T-helper 22 cell (primary cell): Measurements from ENCODE around the gene SLIT3.

Source experiments
- DNase-seq: peaks from one replicate; pipeline ENCODE4 v3.0.0-alpha.2; 2020; ENCODE audit warnings: low read depth

Gene SLIT3

DNA sequence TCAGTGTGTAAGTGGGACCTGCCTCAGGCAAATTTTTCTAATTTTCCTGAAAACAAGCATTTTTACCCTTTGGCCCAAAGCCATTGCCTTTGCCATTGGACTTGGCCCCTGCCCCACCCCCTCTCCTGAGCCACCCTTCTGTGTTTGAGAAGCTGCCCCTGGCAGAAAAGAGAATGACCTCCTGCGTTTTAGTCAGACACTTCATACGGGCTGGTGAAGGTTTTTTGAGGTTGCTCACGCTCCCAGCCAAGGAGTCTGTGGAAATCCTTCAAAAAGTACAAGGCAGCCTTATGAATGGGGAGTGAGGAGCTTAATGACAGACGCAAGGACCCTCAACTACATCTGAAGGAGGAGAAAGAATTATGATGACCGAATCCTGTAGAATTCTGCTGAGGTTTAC is 308.9 kb downstream of the SLIT3 start:
- DNase-seq = no peak

DNA sequence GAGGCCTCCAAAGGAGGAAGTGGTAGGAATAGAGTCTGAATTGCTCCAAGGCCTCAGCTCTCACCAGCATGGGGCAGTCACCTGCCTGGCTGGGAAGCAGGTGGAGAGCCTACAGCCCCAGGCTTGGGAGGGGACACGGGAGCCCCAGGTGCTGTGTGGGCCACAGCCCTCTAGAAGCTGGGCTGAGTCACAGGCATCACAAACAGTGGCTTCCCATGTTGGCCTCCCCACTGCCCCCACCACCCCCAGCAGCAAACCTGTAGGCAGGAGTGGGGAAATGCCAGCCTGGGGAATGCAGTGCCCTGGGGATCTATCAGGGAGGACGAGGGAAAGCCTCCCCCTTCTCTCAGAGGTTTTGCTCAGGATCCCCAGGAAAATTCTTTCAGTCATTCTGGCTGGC is 309.6 kb downstream of the SLIT3 start:
- DNase-seq = no peak

DNA sequence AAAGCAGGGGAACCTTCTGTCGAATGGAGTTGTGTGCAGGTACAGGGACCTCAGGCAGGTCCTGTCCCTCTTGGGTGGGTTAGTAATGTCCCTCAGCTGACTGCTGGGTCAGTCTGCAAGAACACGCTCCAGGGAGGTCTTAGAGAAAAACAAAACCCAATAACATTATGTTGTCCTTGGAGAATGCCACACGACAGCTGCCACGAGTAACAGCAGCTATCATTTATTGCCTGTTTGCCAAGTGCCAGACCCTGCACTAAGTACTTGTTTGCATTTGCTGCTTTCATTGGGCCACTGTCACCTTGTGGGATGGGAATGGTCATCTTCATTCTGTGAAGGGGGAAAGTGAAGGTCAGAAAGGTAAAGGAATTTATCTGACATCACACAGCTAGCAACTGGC is 310.3 kb downstream of the SLIT3 start:
- DNase-seq = no peak

DNA sequence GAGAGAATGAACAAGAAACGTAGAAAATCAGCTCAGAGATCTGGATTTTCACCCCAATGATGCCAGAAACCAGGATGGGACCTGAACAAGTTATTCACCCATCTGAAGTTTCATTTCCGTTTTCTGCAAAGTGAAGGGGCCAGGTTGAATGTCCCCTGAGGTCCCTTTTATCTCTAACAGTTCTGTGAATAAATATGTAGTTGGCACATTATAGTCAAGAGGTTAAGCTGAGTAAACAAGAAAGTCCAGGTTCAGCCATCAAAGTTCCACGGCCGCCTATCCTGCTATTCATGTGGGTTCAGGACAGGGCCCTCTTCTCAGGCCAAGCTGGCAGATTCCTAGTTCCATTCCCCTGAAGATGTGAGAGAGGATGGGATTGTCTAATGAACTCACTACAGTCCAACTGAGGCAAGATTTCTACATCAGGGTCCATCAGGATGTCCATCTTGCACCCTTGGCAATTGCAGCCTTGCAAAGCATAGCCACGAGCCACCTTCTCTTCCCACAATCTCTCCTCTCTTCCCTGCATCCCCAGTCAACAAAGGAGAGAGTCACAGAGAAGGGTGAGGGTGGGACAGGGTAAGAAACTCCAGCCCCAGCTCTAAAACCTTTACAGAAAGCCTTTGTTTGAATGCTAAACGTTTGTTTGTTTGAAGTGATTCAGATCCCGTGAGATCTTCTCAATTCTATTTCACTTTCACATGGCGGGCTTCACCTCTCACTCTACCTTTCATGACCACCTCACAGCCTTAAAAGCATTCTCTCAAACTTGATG is 311.0 kb downstream of the SLIT3 start:
- DNase-seq = no peak

DNA sequence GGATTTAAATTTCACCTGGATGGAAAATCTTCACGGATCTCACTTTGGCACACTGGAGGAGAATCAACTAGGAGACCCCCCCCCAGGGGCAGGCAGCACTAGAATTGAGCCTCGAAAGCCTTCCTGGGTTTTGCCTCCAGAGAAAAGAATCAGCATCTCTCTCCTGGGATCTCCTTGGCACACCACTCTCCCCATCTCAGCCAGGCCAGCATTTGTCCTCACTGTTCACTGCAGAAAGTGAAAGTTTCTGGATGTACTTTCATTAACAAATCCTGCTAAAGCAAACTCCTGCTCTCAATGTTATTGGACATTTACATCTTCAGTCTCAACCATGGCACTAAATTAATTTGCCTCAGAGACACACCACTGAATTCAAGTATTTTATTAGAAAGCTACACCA is 312.2 kb downstream of the SLIT3 start:
- no peak for DNase-seq

DNA sequence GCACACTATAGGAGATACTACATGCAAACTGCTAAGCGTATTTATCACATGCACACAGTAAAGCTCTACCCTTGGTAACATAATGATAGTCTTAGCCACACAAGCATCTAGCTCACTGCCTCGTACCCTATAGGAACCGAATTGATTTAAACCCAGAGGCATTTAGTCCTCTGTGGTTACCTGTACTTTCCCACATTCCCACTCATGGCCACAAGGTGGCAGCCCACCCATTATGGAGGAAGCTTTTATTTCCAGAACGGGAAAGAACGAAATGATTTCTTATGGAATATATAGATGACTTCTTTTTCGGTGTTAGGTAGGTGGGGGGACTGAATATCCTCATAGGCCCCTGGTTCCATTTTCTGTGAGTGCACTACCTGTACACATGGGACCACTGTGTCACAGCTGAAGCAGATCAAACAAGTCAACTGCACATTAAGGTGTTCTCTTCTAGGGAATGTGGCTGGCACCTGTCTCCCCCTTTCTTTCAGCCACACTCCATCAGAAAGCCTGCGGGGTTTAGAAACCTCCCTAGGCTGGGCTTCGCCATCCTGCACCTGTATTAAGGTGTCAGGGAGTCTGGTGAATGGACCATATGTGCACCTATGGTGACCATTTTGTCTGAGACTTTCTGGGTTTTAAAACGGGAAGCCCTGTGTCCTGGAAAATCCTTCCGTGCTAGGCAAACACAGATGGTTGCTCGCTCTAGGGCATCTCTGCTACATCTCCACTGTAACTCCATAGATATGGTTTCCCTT is 313.2 kb downstream of the SLIT3 start:
- DNase-seq = no peak

DNA sequence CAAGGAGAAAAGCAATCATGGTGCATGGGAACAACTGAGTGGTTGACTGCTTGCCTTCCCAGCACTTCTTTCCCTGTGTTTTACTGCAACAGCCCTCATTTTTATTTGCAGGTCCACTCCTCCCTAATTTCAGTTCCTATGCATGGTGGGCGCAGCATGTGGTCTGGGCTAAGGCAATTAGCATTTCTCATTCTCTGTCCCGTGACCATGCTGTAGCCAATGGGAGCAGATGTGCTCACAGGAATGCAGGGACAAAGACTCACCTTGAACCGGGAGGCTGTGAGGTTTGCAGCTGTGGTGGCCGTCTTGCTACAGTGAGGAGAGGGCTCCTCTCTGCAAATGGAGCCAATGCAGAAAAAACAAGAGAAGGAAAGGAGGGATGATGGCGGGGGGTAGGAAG is 315.5 kb downstream of the SLIT3 start:
- no peak for DNase-seq

DNA sequence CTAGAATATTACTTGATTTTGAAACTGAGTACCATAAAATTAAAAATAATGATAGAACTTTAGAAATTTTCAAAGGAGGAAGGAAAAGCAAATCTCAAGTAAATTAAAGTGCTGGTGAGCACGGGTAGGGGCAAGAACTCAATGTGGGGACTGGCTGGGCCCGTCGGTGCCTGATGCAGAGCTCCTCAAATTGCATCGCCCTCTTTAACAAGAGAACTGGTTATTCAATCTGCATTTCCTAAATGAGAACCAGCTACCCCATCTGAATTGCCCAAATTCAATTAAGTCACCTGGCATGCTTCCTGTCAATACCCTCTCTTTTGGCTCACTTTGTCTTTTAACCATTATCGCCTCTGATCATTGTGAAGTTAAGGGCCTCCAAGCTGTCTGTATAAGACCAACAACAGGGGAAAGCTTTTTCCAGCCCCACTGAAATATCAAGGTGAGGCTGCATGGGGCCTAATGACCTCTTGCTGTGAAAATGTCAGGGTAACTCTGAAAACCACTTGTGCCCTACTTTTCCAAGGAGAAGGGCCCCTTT is 316.7 kb downstream of the SLIT3 start:
- DNase-seq = no peak

DNA sequence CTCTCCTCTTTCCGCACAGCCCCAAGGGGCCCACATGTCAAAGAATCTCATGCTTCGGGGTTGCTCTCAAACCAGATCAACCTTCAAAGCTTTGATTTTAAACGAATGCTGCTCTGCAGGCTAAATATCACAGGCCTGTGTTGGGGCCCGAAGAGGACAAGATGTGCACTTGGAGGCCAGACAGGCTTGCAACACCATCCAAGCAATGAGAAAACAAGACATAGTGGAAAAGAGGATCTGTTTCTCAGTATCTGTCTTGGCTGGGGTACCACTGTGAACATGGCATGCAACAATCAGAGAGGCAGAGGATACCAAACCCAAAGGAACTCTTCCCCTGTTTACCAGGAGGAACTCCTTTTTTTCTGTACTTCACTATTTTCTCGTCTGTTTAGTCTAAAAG is 321.8 kb downstream of the SLIT3 start:
- no peak for DNase-seq

DNA sequence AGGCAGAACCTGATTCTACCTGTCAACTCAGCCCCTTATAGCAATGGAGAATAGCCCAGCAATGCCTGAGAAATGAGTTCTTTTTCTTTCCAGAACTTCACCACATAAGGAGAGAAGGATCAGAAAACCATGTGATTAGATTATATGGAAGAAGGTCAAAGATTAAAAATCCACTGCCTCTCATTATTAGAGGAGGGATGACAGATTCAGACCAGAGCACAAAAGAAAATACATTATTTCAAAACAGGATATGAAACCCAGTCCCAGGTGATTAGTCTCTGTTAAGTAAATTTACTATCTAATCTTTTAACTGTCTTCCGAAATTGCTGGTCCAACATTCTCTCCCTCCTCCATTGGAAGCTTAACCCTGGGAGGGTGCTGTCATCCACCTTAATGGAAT is 322.4 kb downstream of the SLIT3 start:
- DNase-seq = no peak

DNA sequence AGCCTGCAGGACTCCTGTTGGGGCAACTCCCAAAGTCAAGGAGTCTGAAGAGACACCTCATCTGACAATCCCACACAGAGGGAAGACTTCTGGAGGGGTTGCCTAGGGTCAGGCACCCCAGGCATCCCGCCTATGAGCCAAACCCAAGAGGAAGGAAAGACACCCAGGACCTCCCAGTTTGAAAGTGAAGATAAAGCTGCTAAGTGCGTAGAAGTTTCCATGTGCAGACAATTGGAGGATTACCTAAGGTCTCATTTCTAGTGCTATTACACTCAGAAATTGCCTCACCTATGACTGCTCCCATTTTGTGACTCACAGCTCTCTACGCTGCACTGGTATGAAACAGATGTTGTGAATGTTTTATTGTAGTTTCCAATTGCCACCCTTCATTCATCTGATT is 322.9 kb downstream of the SLIT3 start:
- DNase-seq = no peak

DNA sequence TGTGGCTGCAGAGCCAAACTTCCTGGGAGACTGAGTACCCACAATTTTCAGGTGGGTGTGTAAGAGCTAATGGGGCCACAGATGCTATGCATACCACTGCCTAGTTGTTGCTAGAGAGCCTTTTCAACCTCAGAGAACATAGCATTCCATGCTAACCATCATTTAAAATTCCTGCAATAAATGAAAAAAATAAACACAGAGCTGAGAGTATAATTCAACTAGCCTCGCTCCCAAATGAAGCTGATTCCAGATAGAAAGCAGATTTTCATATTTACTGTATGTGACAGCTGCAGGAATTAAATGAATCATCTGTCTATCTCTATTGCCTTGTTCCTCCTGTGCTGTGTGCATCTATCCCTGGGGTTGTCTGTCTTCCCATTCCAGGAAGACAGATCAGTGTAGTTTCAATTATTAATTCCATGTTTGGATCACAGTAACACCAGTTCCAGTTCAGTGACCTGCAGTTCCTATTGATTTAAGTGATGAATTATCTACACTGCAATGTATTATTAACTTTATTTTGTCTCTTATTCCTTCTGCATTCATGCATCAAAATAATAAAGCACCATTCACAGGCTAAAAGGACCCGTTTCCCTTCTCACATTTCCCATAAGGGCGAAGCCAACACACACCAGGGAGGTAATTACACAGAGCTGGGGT is 324.5 kb downstream of the SLIT3 start:
- DNase-seq = no peak

DNA sequence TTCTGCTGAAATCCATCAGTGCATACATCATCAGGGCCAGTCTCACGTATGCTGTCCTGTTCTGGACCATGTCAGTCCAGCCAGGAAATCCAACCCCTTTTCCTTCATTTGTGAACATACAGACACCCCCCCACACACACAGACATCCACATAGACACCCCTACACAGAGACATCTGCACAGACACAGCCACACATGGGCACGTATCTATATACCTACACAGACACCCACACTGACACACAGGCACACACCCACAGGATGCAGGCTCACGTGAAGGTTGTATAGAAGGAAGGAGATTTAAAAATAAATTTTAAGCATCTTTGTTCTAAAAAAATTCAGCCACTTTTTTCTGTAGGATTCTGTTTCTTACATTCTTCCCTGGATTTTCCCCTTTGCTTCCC is 325.6 kb downstream of the SLIT3 start:
- no peak for DNase-seq

DNA sequence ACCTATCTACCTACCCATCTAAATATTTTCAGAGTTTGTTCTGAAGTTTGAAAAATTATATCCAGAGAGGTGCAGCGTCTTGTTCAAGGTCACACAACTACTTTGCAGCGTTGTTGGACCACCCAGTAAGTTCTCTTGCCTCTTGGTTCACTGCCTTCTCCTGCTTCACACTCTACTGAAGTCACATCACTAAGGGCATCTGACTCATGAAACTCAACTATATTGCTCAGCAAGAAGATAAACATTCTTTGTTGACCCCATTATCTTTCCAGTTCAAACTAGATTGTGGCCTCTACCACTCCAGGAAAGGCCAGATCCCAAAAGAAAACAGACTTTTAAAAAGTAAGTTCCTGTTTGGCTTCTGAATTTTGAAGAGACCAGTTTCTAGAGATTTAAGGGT is 326.9 kb downstream of the SLIT3 start:
- DNase-seq = no peak

DNA sequence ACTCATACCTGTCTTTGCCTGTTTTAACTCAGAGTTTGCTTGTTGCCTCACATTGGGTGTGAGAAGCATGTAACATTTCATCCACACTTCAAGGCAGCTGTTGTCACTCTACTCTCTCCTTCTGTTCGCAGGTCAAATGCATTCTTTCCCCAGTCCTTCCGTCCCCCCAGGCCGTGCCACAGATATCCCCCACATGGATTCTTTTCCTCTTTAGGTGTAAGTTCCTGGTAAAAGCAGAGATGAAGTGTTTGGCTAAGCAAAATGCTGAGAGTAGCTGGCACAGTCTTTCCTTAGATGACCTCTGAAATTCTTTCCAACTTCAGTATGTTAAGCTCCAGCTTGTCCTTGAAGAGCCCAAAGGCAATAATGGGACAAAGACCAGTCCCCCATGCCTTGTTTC is 328.2 kb downstream of the SLIT3 start:
- DNase-seq = no peak

DNA sequence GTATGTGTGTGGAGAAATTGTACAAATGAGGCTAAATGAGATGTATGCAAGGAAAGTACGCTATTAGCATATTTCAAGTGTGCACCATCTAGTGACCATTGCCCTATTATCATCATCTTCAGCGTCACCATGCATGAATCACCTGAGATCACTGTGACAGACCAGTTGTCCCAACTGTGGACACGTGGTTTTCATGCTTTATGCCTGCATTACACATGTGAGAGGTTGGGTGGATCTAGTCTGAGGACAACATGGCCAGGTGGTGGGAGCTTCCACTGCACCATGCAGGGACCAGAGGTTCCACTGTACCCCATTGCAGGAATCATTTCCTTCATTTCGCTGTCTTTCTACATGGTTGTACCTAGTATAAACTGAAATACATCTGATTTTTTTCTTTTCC is 329.8 kb downstream of the SLIT3 start:
- DNase-seq = no peak

DNA sequence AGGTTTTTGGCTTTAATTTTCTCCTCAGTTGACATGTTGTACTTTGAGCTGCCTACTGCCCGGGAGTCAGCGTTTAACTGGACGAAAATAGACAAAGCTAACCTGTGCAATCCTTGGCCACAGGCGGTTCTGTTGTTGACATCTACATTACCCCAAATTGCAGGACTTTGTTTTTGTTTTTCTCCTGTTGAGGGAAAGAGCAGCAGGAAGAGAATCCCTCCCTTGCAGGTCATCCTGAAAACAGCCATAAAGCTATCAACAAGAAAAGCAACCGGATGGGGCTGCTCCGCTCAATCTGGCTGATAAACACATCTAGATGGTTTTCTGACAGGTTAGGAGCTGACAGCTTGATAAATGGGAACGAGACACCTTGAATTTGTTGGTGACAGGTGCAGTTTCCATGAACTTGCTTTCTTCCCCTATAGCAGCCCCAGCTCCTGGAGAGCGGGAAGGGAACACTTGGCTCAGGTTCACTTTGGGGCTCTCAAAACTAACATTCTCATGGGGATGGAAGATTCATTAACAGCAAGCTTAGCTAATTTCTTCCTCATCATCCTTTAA is 331.5 kb downstream of the SLIT3 start:
- DNase-seq = no peak

DNA sequence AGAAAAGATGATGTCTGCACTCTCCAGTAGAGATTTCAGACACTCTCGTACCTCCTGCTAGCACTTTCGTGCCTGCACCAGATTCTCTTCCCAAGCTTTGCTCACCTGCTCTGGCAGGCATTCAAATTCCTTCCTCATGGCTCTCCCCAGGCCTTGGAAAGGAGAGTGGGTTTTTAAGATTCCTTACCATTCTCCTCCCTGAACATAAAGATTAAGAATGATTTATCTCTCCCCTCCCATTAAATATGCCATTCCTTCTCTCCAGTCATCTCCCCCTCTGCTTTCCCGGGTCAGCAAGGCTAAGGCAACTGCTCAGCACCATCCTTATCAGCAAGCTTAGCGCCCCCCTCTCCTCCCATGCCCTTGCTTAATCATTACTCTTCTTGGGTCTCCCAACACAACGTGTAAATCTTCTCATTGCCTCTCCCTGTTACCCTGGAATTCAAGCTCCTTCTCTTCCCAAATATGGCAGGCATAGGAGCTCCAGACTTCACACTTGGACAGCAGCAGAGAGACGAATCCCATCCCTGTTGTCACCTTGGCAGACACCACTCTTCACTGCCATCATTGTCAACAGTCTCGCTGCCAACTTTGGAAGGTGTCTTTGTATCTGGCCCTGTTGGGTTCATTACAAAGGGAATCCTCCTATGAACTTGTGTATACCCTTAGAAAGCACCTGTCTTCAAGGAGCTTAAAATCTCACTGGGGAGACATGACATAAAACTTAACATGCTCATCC is 332.9 kb downstream of the SLIT3 start:
- no peak for DNase-seq

DNA sequence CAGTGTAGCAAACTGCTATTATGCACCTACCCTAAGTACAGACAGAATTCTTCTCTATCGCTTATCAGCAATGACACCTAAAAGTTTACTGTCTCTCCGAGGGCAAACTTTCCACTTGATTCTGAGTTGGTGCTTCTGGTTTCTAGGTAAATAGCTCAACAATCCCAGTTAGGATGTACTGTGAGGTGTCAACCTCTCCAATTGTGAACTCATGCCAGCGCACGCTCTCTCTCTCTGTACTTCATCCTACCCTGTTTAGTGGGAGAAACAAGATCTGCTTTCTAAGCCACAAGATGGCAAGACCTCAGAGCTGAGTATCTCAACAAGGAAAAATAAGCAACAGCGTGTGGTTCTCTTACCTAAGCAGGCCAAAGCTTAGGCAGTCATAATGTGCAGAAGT is 335.3 kb downstream of the SLIT3 start:
- DNase-seq = no peak

DNA sequence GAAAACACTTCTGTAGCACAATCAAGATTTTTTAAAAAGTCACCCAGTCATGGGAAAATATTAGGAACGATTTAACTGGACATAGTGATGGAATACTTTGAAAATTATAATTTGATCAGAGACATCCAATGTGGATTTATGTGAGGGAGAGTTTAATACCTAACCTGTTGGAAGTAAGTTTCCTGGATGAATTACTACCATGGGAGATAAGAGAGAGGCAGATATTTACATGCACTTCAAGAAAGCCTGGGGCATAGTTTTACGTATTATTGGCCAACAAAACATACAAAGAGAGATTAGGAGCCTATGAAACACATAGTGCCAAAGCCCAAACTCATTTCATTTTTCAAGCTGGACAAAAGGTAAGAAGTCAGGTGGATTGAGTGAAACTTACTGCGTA is 336.8 kb downstream of the SLIT3 start:
- no peak for DNase-seq

DNA sequence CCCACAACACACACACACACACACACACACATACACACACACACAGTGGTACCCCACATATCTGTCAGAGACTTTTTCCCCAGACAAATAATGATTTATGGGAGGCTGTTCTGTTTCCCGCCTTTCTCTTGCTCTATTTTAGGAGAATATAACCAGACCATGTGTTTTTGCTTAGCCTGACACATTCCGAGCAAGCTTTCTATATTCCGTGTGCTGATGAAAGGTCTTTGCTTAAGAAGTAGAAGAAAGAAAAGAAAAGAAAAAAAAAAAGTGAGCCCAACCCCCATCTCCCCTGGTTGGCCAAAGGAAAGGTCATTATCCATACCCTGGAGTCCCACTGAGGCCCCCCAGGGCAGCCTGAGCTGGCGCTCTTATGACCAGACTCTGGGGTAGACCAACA is 338.6 kb downstream of the SLIT3 start:
- DNase-seq = no peak

DNA sequence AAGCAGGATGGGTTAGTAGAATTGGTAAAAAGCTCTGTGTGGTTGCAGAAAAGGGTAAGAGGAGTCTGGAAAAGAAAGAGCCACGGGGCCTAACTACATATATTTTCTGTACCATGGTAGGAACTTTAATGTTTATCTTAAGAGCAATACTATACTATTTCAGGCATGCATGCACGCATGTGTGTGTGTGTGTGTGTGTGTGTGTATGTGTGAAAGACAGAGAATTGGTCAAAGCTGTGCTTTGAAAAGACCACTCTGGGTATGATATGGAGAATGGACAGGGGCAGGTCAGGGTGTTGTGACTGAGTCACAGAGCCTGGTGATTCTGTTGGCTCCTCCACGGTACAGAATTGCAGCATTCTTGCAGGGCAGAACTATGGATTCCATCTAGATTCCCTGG is 339.3 kb downstream of the SLIT3 start:
- no peak for DNase-seq
